Stimulated activated CD4-positive, alpha-beta T cell treated with anti-CD3 and anti-CD28 coated beads, Interleukin-12 subunit alpha, Interleukin-12 subunit beta, amount 100 ng/mL, for 24 hours (primary cell): ENCODE results near the gene DDRGK1.
"Not testable (repeated sequence)": the region's sequence is repeated elsewhere in the genome, so short reads cannot be mapped to it uniquely, and the experiment has no call there.

Experiments used
- DNase-seq, 2 experiments: peaks; one replicate each; pipeline ENCODE4 v3.0.0-alpha.2; 2020; ENCODE audit warnings: low read depth in 2 of 2

Gene DDRGK1

GRCh38 chr20:3215359-3215917 is 11.0 kb upstream of the DDRGK1 start:
- not testable (repeated sequence) for DNase-seq

GRCh38 chr20:3213226-3213625 is 8.7 kb upstream of the DDRGK1 start:
- DNase-seq = no peak

- no peak for DNase-seq
Measured at GRCh38 chr20:3210346-3210745, 5.9 kb upstream of the DDRGK1 start.

- no peak for DNase-seq
Measured at GRCh38 chr20:3209946-3210317, 5.5 kb upstream of the DDRGK1 start.

GRCh38 chr20:3209257-3209945 is 4.9 kb upstream of the DDRGK1 start, which contains the start of gene ITPA:
Gene ITPA (plus strand): TSS chr20:3209498. CDS start chr20:3209552, 54 bp downstream.
- DNase-seq = peak; percentile 52 to 57

- no peak for DNase-seq
Measured at GRCh38 chr20:3208786-3209256, 4.3 kb upstream of the DDRGK1 start.

- no peak for DNase-seq
Measured at GRCh38 chr20:3203315-3204123, 963 bp downstream of the DDRGK1 start.

GRCh38 chr20:3202965-3203314 is 1.5 kb downstream of the DDRGK1 start:
- no peak for DNase-seq

GRCh38 chr20:3199976-3200755 is 4.3 kb downstream of the DDRGK1 start:
- DNase-seq = no peak

GRCh38 chr20:3199206-3199605 is 5.3 kb downstream of the DDRGK1 start:
- DNase-seq = no peak

GRCh38 chr20:3195590-3196237 is 8.8 kb downstream of the DDRGK1 start:
- no peak for DNase-seq

GRCh38 chr20:3194617-3195280 is 9.7 kb downstream of the DDRGK1 start:
- no peak for DNase-seq

GRCh38 chr20:3193806-3194616 is 10.5 kb downstream of the DDRGK1 start:
- DNase-seq = no peak

GRCh38 chr20:3192226-3193015 is 12.1 kb downstream of the DDRGK1 start:
- no peak for DNase-seq

GRCh38 chr20:3190681-3191111 is 13.8 kb downstream of the DDRGK1 start:
- no peak for DNase-seq

- DNase-seq = no peak
Measured at GRCh38 chr20:3189561-3190131, 14.8 kb downstream of the DDRGK1 start.

GRCh38 chr20:3188823-3189413 is 15.6 kb downstream of the DDRGK1 start:
- no peak for DNase-seq

GRCh38 chr20:3187861-3188260 is 16.6 kb downstream of the DDRGK1 start:
- DNase-seq = not testable (repeated sequence)
